Measurements from ENCODE around the gene BANP.

Gene BANP

DNA sequence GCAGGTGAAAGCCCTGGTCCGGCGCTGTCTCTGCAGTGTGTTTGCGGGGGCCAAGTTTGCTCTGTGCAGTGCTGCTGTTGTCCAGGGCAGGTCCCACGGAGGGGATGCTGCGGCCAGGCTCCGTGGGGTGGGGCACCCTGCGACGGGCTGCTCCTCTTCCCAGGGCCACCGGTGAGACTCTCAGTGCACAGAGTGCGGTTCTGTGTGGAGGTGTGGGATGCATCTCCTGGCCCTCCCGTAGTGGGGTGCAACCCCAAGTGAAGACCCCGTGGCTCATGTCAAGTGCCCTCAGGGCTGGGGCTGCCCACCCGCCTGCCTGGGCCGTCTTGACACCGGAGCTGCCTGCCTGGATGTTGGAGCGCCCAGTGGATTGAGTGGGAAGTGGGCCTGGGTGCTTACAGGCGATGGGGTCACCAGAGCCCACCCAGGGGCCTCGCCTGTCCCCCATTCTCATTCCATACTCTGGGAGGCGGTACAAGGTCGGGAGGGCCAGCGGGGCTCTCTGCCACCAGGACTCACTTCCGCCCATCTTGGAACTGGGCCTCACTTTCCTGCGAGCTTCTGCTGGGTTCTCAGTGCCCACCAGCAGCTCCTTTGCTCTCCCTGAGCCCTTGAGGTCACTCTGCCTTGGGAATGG lies 119.9 kb downstream of the BANP start:
- Histone ChIP-seq H3K27ac (ENCODE audit: extremely low read depth, low read depth, low read length) (no peak overlapping the region), H3K4me1 (ENCODE audit: control insufficient read depth, insufficient read depth, low read length) (no peaks in the 10 kb centered on the region), H3K9me3 (ENCODE audit: control insufficient read depth, insufficient read depth, low read depth, low read length) (no peaks in the 10 kb centered on the region), H3K36me3 (ENCODE audit: control insufficient read depth in 2 of 2, insufficient read depth in 1 of 2, low read length in 2 of 2) (peaks cover 0 to 40% of the 10 kb centered on the region in 2 experiments; a peak in 2 of 3 replicates), H3K4me3 (ENCODE audit: low read depth, low read length) (no peak overlapping the region)
- TF ChIP-seq ZNF221 (tag by site-specific recombination; IDR thresholded peaks at IDR 0.05; ENCODE audit: borderline replicate concordance) (no peak), SETDB1 (IDR thresholded peaks at IDR 0.05; ENCODE audit: insufficient read length, low read length) (no peak), ZNF280D (tag by site-specific recombination; IDR thresholded peaks at IDR 0.05) (no peak), ZXDB (tag by site-specific recombination; IDR thresholded peaks at IDR 0.05) (no peak), ZNF76 (tag by site-specific recombination; IDR thresholded peaks at IDR 0.05; ENCODE audit: borderline replicate concordance, low read depth) (no peak), ZSCAN23 (tag by site-specific recombination; IDR thresholded peaks at IDR 0.05) (no peak), GLIS2 (tag by site-specific recombination; IDR thresholded peaks at IDR 0.05) (no peak), ZNF660 (tag by site-specific recombination; IDR thresholded peaks at IDR 0.05) (no peak), ZNF704 (tag by site-specific recombination; IDR thresholded peaks at IDR 0.05) (no peak), ZNF23 (tag by site-specific recombination; IDR thresholded peaks at IDR 0.05; ENCODE audit: borderline replicate concordance) (no peak), ZNF510 (tag by site-specific recombination; IDR thresholded peaks at IDR 0.05; ENCODE audit: insufficient replicate concordance) (no peak), ZNF776 (tag by site-specific recombination; IDR thresholded peaks at IDR 0.05; ENCODE audit: borderline replicate concordance) (no peak), KLF1 (tag by site-specific recombination; IDR thresholded peaks at IDR 0.05) (no peak), ZBTB1 (tag by site-specific recombination; IDR thresholded peaks at IDR 0.05) (no peak), ZNF549 (tag by site-specific recombination; IDR thresholded peaks at IDR 0.05) (no peak)
- TF ChIP-seq, protein P1, sequence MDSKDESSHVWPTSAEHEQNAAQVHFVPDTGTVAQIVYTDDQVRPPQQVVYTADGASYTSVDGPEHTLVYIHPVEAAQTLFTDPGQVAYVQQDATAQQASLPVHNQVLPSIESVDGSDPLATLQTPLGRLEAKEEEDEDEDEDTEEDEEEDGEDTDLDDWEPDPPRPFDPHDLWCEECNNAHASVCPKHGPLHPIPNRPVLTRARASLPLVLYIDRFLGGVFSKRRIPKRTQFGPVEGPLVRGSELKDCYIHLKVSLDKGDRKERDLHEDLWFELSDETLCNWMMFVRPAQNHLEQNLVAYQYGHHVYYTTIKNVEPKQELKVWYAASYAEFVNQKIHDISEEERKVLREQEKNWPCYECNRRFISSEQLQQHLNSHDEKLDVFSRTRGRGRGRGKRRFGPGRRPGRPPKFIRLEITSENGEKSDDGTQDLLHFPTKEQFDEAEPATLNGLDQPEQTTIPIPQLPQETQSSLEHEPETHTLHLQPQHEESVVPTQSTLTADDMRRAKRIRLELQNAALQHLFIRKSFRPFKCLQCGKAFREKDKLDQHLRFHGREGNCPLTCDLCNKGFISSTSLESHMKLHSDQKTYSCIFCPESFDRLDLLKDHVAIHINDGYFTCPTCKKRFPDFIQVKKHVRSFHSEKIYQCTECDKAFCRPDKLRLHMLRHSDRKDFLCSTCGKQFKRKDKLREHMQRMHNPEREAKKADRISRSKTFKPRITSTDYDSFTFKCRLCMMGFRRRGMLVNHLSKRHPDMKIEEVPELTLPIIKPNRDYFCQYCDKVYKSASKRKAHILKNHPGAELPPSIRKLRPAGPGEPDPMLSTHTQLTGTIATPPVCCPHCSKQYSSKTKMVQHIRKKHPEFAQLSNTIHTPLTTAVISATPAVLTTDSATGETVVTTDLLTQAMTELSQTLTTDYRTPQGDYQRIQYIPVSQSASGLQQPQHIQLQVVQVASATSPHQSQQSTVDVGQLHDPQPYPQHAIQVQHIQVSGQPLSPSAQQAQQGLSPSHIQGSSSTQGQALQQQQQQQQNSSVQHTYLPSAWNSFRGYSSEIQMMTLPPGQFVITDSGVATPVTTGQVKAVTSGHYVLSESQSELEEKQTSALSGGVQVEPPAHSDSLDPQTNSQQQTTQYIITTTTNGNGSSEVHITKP (tag by site-specific recombination; IDR thresholded peaks at IDR 0.05) = no peak
- TF ChIP-seq, protein P2, sequence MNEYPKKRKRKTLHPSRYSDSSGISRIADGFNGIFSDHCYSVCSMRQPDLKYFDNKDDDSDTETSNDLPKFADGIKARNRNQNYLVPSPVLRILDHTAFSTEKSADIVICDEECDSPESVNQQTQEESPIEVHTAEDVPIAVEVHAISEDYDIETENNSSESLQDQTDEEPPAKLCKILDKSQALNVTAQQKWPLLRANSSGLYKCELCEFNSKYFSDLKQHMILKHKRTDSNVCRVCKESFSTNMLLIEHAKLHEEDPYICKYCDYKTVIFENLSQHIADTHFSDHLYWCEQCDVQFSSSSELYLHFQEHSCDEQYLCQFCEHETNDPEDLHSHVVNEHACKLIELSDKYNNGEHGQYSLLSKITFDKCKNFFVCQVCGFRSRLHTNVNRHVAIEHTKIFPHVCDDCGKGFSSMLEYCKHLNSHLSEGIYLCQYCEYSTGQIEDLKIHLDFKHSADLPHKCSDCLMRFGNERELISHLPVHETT (tag by site-specific recombination; IDR thresholded peaks at IDR 0.05) = no peak
- ChIA-PET CTCF (no interaction called here), POLR2A (no interaction called here)
